CD4-positive, alpha-beta T cell treated with Interleukin-4 for 1 hour (primary cell): ENCODE measurements around the gene ADRA2C.

Source experiments
- DNase-seq, 2 donors: peaks; one replicate each; pipeline ENCODE4 v3.0.0-alpha.2; 2020 to 2022

Gene ADRA2C

GRCh38 chr4:3766036-3766784 lies at the start of gene ADRA2C:
TSS of gene ADRA2C (plus strand) at chr4:3766385. CDS start at chr4:3766607, 222 bp downstream.
- DNase-seq, result no peak

GRCh38 chr4:3716631-3717235 lies 49.5 kb upstream of the ADRA2C start:
- no peak for DNase-seq

DNA sequence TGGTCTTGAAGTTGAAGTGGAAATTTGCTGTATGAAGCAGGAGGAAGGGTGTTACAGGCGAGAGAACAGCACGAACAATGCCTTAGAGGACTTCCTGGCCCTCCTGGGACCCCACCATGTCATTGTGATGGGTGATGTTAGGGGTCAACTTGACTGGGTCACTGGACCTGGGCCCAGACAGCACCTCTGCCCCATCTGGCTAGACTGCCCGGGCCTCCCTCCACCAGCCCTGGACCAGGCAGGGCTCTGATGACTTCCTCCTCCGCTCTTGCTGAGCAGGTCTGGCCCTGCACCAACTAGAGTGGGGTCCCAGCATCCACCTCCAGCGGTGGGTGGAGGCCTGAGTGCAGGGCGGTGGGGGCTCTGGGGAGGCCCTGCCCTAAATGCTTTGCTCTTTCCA lies 48.9 kb upstream of the ADRA2C start:
- no peak for DNase-seq

DNA sequence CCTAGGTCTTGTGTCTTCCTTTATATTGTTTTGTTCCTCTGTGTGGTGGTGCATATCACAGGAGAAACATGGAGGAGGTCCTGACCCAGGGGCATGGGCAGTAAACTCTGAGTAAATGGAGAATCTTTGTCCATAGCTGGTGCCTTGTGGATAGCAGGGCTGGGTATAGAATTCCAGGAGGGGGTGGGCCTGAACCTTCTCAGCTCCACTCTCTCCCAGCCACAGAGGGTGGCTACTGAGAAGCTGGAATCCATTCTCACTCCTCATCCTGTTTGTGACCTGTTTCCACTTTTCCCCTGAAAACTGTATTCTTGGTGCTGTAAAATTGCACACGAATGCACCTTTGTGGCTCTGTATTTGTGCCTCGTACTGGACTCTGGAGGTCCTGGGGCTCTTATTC lies 47.7 kb upstream of the ADRA2C start:
- no peak for DNase-seq

DNA sequence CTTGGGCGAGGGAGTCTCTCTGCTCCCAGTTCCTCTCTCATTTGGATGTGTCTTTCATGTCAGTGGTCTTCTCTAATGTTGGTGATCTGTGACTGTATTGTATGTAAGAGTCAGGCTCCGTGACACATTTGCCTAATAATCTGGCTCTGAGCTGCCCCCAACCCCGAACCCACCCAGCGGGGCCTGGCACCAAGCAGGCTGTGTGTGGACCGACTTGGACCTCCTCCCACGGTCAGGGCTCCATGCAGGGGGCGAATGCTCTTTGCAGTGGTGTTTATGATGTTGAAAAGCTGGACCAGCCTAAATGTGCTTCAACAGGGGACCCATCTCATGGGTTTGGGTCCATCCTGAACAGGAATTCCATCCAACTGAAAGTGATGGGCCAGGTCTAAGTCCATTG lies 47.0 kb upstream of the ADRA2C start:
- no peak for DNase-seq

GRCh38 chr4:3719836-3720235 lies 46.3 kb upstream of the ADRA2C start:
- no peak for DNase-seq

DNA sequence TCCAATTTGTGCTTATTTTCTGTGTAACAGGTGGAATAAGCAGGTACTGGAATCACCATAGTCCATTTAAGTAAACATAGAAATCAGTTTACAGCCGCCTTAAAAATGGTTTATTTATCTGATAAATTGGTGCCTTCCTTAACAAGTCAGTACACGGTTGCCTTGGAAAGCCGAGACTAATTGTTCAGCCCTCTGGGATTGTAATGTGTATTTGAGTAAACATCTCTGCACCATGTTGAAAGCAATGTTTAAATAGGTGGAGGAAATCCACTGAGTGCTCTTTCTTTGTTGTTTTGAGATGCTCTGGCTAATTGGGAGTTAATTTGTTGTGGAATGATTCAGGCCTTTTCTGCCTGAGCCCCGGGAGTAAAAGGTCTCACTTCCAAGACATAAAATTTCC lies 45.7 kb upstream of the ADRA2C start:
- no peak for DNase-seq

DNA sequence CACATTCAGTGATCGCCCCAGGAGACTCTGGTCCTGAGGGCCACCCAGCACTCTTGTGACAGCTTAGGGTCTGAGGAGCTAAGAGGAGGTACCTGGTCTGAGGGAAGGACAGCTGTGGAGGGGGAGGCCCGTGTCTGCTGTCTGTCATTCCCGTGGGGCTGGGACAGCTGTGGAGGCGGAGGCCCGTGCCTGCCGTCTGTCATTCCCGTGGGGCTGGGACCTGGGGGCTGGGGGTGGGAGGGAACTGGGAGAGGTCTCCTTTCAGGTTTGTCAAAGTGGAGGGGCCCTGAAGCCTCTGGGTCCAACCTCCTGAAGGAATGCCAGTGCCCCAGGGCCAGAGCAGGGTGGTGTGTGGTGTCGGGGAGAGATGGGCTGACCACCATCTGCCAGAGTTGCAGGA lies 45.0 kb upstream of the ADRA2C start:
- DNase-seq, result no peak

GRCh38 chr4:3721627-3722026 lies 44.6 kb upstream of the ADRA2C start:
- no peak for DNase-seq

DNA sequence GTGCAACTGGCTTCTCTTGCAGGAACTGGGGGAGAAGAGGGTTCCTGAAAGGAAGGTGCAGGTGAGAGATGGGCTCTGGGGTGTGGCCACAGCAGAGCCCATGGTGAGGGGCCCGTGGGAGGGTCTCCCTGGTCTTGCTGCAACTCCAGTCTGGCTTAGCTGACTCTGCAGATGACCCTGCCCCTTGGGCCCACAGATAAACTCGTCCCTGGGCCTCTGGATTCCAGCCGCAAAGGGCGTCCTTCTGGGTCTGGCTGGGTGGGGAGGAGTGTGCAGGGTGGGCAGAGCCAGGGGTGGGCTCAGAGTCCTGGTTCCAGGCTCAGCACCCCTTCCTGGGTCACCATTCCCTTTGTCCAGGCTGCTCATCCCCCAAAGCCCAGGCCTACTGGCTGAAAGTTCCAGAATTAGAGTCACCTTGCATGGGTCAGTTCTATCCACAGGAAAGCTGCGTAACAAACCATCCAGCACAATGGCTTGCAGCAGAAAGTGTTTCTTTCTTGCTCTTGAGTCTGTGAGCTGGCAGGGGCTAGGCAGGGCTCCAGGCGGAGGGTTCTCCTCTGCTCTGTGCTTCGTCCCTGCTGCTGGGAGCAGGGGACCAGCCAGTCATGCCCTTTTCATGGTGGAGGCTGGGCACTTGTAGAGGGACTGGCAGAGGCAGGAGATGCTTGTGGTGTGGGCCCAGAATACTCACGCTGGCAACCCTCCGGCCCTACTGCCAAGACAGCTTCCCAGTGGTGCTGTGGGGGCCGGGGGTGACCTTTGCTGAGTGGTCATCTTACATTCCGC lies 43.5 kb upstream of the ADRA2C start:
- DNase-seq, result no peak

- DNase-seq, result no peak
Observed at GRCh38 chr4:3723232-3723642, 42.9 kb upstream of the ADRA2C start.

- DNase-seq, result no peak
Observed at GRCh38 chr4:3724319-3725231, 41.6 kb upstream of the ADRA2C start.

- no peak for DNase-seq
Observed at GRCh38 chr4:3725936-3726870, 40.0 kb upstream of the ADRA2C start.

- no peak for DNase-seq
Observed at GRCh38 chr4:3727847-3728469, 38.2 kb upstream of the ADRA2C start.

DNA sequence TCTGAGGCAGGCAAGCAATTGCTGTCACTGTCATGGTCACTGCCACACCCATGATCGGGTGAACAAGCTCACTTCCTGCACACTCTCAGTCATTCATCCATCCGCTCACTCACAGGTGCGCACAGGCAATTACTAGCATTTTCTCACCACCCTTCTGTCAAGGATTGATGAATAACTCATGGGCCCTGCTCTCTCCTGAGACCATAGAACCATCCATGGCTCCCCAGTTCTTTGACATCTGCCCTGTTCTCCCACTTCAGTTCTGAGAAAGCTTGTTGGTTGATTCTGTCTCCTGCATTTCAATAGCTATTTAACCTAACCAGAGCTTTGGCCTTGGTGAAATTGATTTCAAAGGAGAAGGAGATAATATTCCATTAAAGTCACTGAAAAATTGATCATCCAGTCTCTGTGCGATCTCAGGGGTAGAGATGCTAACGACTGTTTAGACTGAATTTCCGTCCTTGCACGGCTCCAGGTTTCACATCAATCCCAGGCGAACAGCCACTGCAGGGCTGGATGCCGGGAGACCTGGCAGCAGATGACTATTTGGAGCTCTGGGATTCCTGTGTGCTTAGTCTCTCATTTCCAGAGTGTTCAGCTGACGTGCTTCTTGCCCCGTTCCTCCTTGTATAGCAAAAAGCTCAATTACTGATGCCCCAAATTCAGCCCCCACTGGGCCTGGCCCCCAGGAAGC lies 36.9 kb upstream of the ADRA2C start:
- DNase-seq, result no peak

DNA sequence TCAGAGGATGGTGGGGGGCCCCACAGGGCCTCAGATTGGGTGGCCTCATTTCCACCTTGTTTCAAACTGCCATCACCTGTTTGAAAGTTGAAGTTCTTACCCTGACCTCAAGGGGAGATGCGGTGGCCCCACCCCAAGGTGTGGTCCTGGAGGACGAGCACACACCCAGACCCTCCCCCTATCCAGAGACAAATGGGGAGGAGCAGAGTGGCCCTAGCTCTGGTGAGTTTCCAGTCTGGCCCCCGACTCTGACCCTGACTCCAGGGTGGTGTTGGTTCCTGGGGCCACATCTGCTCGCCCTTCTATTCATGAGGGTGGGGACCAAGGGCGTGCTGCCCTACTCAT lies 36.3 kb upstream of the ADRA2C start:
- no peak for DNase-seq

DNA sequence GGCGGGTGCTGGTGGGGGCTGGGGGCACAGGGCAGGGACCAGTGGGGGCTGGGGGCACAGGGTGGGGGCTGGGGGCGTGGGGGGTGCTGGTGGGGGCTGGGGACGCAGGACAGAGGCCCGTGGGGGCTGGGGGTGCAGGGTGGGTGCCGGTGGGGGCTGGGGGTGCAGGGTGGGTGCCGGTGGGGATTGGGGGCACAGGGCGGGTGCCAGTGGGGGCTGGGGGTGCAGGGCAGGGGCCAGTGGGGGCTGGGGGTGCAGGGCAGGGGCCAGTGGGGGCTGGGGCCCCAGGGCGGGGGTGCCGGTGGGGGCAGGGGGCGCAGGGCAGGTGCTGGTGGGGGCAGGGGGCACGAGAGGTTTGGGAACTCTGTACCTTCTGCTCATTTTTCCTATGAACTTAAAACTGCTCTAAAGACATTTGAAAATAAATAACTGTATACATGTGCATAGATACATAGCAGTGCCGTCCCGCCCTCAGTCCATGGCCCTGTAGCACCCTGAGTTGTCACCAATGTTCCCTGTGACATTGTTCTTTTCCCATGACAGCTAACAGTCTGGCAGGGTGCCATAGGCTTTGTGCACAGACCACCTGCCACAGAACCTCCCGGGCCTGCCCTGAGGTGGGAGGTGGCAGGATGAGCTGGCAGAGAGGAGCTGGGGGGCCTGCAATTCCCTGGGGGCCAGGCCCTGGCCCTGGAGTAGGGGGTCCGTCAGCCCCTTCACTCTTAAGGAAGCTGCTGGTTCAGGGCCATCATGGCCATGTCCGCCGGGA lies 35.6 kb upstream of the ADRA2C start:
- DNase-seq, result no peak

- DNase-seq, result no peak
Observed at GRCh38 chr4:3732076-3733028, 33.8 kb upstream of the ADRA2C start.

GRCh38 chr4:3733195-3733594 lies 33.0 kb upstream of the ADRA2C start:
- DNase-seq, result no peak
